Neural progenitor cell (in vitro differentiated cells): ENCODE results near the gene E2F6. TPM values are rescaled to one million over a fixed set of nuclear protein-coding genes. Genes with fewer than 3 reads are reported as not detected.
A peak's percentile ranks its signal among the peaks of the same experiment; 100 is the strongest.

ENCODE experiments used
- DNase-seq: peaks from one replicate; pipeline ENCODE4 v3.0.0-alpha.2; 2016; ENCODE audit warnings: low spot score
- H2AFZ ChIP-seq: fragments of 200-600 bp; sonication (generic); replicated peaks from 2 replicates; pipeline ENCODE4 v1.6.1; 2016; ENCODE audit warnings: antibody characterized with exemption
- H3F3A ChIP-seq: fragments of 200-600 bp; sonication (generic); 2 replicates; pipeline ENCODE4 v1.6.1; 2016; ENCODE audit warnings: antibody characterized with exemption, low read depth
- H3K27ac ChIP-seq: fragments of 200-600 bp; sonication (generic); 2 replicates; pipeline ENCODE4 v1.5.1; 2016; ENCODE audit warnings: mild to moderate bottlenecking
- H3K27me3 ChIP-seq: fragments of 200-600 bp; sonication (generic); 2 replicates; pipeline ENCODE4 v1.6.1; 2016; ENCODE audit warnings: mild to moderate bottlenecking, moderate library complexity
- H3K36me3 ChIP-seq: fragments of 200-600 bp; sonication (generic); 2 replicates; pipeline ENCODE4 v1.5.1; 2016
- H3K4me1 ChIP-seq: fragments of 200-600 bp; sonication (generic); 2 replicates; pipeline ENCODE4 v1.6.1; 2016; ENCODE audit warnings: mixed run types
- H3K4me2 ChIP-seq: fragments of 200-600 bp; sonication (generic); 2 replicates; pipeline ENCODE4 v1.6.1; 2016
- H3K4me3 ChIP-seq: fragments of 200-600 bp; sonication (generic); 2 replicates; pipeline ENCODE4 v1.5.1; 2016
- H3K79me2 ChIP-seq: fragments of 200-600 bp; sonication (generic); 2 replicates; pipeline ENCODE4 v1.6.1; 2016; ENCODE audit warnings: low read depth
- H3K9ac ChIP-seq: fragments of 200-600 bp; sonication (generic); 2 replicates; pipeline ENCODE4 v1.6.1; 2016
- H3K9me3 ChIP-seq: fragments of 200-600 bp; sonication (generic); 2 replicates; pipeline ENCODE4 v1.5.1; 2016; ENCODE audit warnings: low read depth
- H4K20me1 ChIP-seq: fragments of 200-600 bp; sonication (generic); 2 replicates; pipeline ENCODE4 v1.6.1; 2016; ENCODE audit warnings: low read depth
- H3K27ac Mint-ChIP-seq: 3 replicates; pipeline ENCODE4 v1.8.0; 2021; ENCODE audit warnings: mixed read lengths
- H3K27me3 Mint-ChIP-seq: 2 replicates; pipeline ENCODE4 v1.8.0; 2022; ENCODE audit warnings: low read depth, mild to moderate bottlenecking, inconsistent platforms, moderate library complexity, mixed read lengths; ENCODE audit not compliant: insufficient read depth
- H3K36me3 Mint-ChIP-seq: 3 replicates; pipeline ENCODE4 v1.8.0; 2021; ENCODE audit warnings: mixed read lengths
- H3K4me1 Mint-ChIP-seq: 3 replicates; pipeline ENCODE4 v1.8.0; 2021; ENCODE audit warnings: mixed read lengths
- H3K4me3 Mint-ChIP-seq: 3 replicates; pipeline ENCODE4 v1.8.0; 2021; ENCODE audit warnings: mild to moderate bottlenecking, moderate library complexity, mixed read lengths
- H3K9me3 Mint-ChIP-seq: 3 replicates; pipeline ENCODE4 v1.8.0; 2020; ENCODE audit warnings: mixed read lengths
- EZH2 ChIP-seq: fragments of 200-600 bp; sonication (generic); IDR thresholded peaks from 2 replicates; pipeline ENCODE4 v1.6.1; 2017; ENCODE audit warnings: antibody characterized with exemption, mild to moderate bottlenecking, moderate library complexity
- EZH2phosphoT487 ChIP-seq: fragments of 200-600 bp; sonication (generic); IDR thresholded peaks from 2 replicates; pipeline ENCODE4 v1.6.1; 2017; ENCODE audit warnings: antibody characterized with exemption
- total RNA-seq: library from RNA; depleted of rRNA; stranded (reverse); fragments of >200 nt; gene quantifications from 2 replicates; pipeline ENCODE4 v1.2.3, GENCODE V29; 2015; ENCODE audit warnings: low replicate concordance
- TF ChIP-seq, protein P1 (sequence below): fragments of 200-600 bp; sonication (generic); IDR thresholded peaks from 2 replicates; pipeline ENCODE4 v1.5.1; 2017; ENCODE audit warnings: antibody characterized with exemption, mild to moderate bottlenecking

Gene E2F6
- total RNA-seq, 1 donor from 2014 or later, result 36.3 TPM

DNA sequence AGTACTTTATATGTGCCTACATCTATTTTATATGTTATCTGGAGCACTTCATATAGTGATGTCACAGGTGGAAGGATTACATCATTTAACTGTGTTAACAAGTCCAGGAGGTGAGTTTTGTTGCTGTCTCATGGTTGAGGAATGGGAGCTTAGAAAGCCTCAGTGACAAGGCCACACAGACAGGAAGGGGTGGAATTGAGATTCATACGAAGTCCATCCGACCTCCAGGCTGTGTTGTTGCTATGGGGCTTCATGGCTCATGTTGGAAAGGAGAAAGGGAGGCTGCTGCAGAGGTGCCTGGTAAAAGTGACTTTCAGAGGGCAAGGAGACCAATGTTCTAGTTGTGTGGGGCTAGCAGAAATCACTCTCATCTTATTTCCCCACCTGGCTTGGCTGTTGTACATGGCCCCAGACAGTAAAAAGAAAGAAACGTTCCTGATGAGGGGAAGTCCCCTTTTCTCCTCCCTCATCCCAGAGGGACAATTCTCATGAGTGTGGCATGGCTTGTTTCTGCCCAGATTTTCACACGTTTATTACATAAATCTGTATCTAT, 36.9 kb upstream of the E2F6 start:
- H3K9ac ChIP-seq, result no peak overlapping the region
- no peaks in the 10 kb centered on the region for H3K9me3 ChIP-seq
- TF ChIP-seq, protein P1, sequence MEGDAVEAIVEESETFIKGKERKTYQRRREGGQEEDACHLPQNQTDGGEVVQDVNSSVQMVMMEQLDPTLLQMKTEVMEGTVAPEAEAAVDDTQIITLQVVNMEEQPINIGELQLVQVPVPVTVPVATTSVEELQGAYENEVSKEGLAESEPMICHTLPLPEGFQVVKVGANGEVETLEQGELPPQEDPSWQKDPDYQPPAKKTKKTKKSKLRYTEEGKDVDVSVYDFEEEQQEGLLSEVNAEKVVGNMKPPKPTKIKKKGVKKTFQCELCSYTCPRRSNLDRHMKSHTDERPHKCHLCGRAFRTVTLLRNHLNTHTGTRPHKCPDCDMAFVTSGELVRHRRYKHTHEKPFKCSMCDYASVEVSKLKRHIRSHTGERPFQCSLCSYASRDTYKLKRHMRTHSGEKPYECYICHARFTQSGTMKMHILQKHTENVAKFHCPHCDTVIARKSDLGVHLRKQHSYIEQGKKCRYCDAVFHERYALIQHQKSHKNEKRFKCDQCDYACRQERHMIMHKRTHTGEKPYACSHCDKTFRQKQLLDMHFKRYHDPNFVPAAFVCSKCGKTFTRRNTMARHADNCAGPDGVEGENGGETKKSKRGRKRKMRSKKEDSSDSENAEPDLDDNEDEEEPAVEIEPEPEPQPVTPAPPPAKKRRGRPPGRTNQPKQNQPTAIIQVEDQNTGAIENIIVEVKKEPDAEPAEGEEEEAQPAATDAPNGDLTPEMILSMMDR, result no peak
- TF ChIP-seq EZH2 (no peak), EZH2phosphoT487 (no peak)
- Mint-ChIP-seq H3K4me1 (peaks cover 49% of the 10 kb centered on the region), H3K27me3 (peaks cover 12% of the 10 kb centered on the region), H3K9me3 (peaks cover 19% of the 10 kb centered on the region), H3K4me3 (no peak overlapping the region), H3K27ac (peak overlapping the region; percentile 48), H3K36me3 (peaks cover 42% of the 10 kb centered on the region)
- DNase-seq, result no peak
- H3K27ac ChIP-seq, result no peak overlapping the region
- no peak overlapping the region for H3K4me3 ChIP-seq
- H3K4me2 ChIP-seq, result no peak overlapping the region
- H4K20me1 ChIP-seq, result peaks cover 58% of the 10 kb centered on the region
- H3K79me2 ChIP-seq, result peaks cover 91% of the 10 kb centered on the region
- H2AFZ ChIP-seq, result no peak overlapping the region
- H3K4me1 ChIP-seq, result peaks cover 23% of the 10 kb centered on the region
- no peaks in the 10 kb centered on the region for H3K36me3 ChIP-seq
- H3K27me3 ChIP-seq, result no peaks in the 10 kb centered on the region
- H3F3A ChIP-seq, result peaks cover 22% of the 10 kb centered on the region

DNA sequence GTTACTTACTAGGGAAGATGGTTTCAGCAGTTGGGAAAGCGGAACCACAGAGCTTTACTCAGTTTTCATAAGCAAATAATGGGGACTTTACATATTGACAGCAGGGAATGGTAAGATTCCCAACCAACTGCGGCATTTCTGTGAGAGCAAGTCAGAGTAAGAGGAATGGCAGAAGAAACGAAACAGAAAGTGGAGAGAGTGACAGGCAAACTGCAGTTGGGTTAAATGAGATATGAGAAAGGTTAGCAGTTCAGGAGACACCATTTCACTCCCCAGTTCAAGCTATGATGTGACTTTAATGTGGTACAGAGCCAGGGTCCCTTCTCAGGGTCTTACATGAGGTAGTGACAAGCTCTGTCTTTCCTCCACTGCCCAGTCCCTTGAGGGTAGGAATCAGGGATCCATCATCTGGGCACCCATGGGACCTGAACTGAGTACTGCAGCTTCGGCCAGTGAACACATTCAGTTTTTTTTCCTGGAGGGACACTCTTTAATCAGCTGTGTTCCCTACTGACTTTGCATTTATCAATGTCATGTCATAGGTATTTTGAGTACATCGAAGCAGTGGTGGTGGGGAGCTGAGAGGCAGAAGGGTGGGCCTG, 34.8 kb upstream of the E2F6 start:
- H3K4me1 ChIP-seq, result peaks cover 31% of the 10 kb centered on the region
- no peak overlapping the region for H3K4me2 ChIP-seq
- no peak overlapping the region for H3K4me3 ChIP-seq
- H3F3A ChIP-seq, result peaks cover 37% of the 10 kb centered on the region
- peaks cover 68% of the 10 kb centered on the region for H4K20me1 ChIP-seq
- Mint-ChIP-seq H3K4me3 (peak overlapping the region; percentile 0), H3K27me3 (peaks cover 15% of the 10 kb centered on the region), H3K9me3 (peaks cover 19% of the 10 kb centered on the region), H3K4me1 (peaks cover 58% of the 10 kb centered on the region), H3K36me3 (peaks cover 33% of the 10 kb centered on the region), H3K27ac (peak overlapping the region; percentile 74)
- TF ChIP-seq EZH2phosphoT487 (no peak), EZH2 (no peak)
- TF ChIP-seq, protein P1, result no peak
- H3K27ac ChIP-seq, result no peak overlapping the region
- H2AFZ ChIP-seq, result no peak overlapping the region
- no peaks in the 10 kb centered on the region for H3K36me3 ChIP-seq
- H3K27me3 ChIP-seq, result no peaks in the 10 kb centered on the region
- peaks cover 91% of the 10 kb centered on the region for H3K79me2 ChIP-seq
- no peaks in the 10 kb centered on the region for H3K9me3 ChIP-seq
- H3K9ac ChIP-seq, result no peak overlapping the region
- DNase-seq, result no peak

DNA sequence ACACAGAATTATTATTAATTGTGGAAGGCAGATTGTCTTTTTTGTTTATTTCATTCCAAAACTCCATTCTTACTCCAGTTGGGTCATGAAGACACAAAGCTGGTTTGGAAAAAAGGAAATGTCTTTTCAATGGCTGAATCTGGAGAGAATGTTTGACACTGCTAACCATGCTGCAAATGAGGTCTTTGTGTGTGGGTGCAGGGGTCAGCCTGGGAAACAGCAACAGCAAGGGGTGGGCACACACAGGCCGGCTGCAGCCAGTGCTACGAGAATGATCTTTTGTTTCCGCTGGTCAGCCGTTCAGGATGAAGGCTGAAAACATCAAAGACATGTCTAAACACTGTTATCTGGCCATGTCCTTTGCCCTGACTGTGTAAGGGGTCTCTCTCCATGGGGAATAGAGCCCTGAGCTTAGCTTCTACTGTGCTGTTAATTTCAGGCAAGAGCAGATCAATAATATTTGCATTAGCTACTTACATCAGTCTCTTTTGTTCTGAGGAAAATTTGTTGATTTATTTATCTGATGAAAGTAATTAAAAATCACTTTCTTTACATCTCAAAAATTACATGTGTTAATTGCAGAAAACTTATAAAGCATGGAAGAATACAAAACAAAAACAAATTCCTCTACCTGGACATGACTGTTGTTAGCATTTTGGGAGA, 33.3 kb upstream of the E2F6 start:
- Histone ChIP-seq H3K4me3 (peak overlapping the region; percentile 9), H3K4me2 (peak overlapping the region; percentile 69)

More for the DNA sequence above, 33.3 kb upstream of the E2F6 start:
- Mint-ChIP-seq H3K4me1 (peaks cover 69% of the 10 kb centered on the region), H3K4me3 (peak overlapping the region; percentile 80), H3K9me3 (peaks cover 17% of the 10 kb centered on the region), H3K27me3 (peaks cover 19% of the 10 kb centered on the region), H3K36me3 (peaks cover 24% of the 10 kb centered on the region), H3K27ac (peak overlapping the region; percentile 99)
- peak; percentile 84 for DNase-seq
- Histone ChIP-seq H3K27ac (peak overlapping the region; percentile 75), H3K79me2 (peaks cover 91% of the 10 kb centered on the region), H3K9me3 (no peaks in the 10 kb centered on the region), H2AFZ (no peak overlapping the region), H3K36me3 (no peaks in the 10 kb centered on the region), H3K9ac (no peak overlapping the region), H3K4me1 (peaks cover 41% of the 10 kb centered on the region), H3F3A (peaks cover 46% of the 10 kb centered on the region), H4K20me1 (peaks cover 72% of the 10 kb centered on the region), H3K27me3 (no peaks in the 10 kb centered on the region)
- TF ChIP-seq EZH2 (no peak), EZH2phosphoT487 (no peak)
- TF ChIP-seq, protein P1, result no peak
